IPS-11a (cell line): ENCODE measurements around the gene PPP2R1A.
"Not testable (repeated sequence)": the region's sequence is repeated elsewhere in the genome, so short reads cannot be mapped to it uniquely, and the experiment has no call there.

Source experiments
- H3K4me3 ChIP-seq: one replicate; pipeline ENCODE4 v1.5.1; 2013; ENCODE audit warnings: low read depth, low read length, control low read depth

The PPP2R1A gene

GRCh38 chr19:52237771-52238400 is 48.0 kb downstream of the PPP2R1A start:
- no peak overlapping the region for H3K4me3 ChIP-seq

GRCh38 chr19:52244021-52244420 is 54.2 kb downstream of the PPP2R1A start:
- no peak overlapping the region for H3K4me3 ChIP-seq

- H3K4me3 ChIP-seq = no peak overlapping the region
These were observed 58.4 kb downstream of the PPP2R1A start for GRCh38 chr19:52248241-52248640.

- no peak overlapping the region for H3K4me3 ChIP-seq
These were observed 68.6 kb downstream of the PPP2R1A start for GRCh38 chr19:52258426-52258825.

- H3K4me3 ChIP-seq = not testable (repeated sequence)
These were observed 75.7 kb downstream of the PPP2R1A start for GRCh38 chr19:52265556-52265955.

- peak within 1 kb of the TSS; percentile 98 for H3K4me3 ChIP-seq
These were observed 79.7 kb downstream of the PPP2R1A start, which contains the start of gene ZNF766 for GRCh38 chr19:52269338-52270261. Gene ZNF766 (plus strand): TSS chr19:52269587. CDS start chr19:52269614, 27 bp downstream.

GRCh38 chr19:52270266-52270885 is 80.5 kb downstream of the PPP2R1A start:
- peak overlapping the region; percentile 98 for H3K4me3 ChIP-seq

GRCh38 chr19:52273301-52273700 is 83.4 kb downstream of the PPP2R1A start:
- no peak overlapping the region for H3K4me3 ChIP-seq

GRCh38 chr19:52274191-52274590 is 84.3 kb downstream of the PPP2R1A start:
- no peak overlapping the region for H3K4me3 ChIP-seq

- no peak overlapping the region for H3K4me3 ChIP-seq
These were observed 86.1 kb downstream of the PPP2R1A start for GRCh38 chr19:52275988-52276387.

GRCh38 chr19:52277471-52277870 is 87.6 kb downstream of the PPP2R1A start:
- no peak overlapping the region for H3K4me3 ChIP-seq
